ENCODE data around the gene BICRA.

GRCh38 chr19:47686679-47687450 lies 77.9 kb downstream of the BICRA start:
- TF ChIP-seq CTCF (IDR thresholded peaks at IDR 0.05; ENCODE audit: borderline replicate concordance, extremely low read depth, low read length, poor library complexity, severe bottlenecking) (no peak), EZH2 (IDR thresholded peaks at IDR 0.05; ENCODE audit: borderline replicate concordance, low read depth, low read length, severe bottlenecking) (no peak)

Measured in DND-41 (cell line).